Hypothalamus (tissue), 51 donors: ENCODE results near the gene ASTN1.

Experiments used
- DNase-seq, 51 donors: peaks; one replicate each; lab custom pipeline; 2025; lab: John Stamatoyannopoulos, UW

ASTN1 gene

DNA sequence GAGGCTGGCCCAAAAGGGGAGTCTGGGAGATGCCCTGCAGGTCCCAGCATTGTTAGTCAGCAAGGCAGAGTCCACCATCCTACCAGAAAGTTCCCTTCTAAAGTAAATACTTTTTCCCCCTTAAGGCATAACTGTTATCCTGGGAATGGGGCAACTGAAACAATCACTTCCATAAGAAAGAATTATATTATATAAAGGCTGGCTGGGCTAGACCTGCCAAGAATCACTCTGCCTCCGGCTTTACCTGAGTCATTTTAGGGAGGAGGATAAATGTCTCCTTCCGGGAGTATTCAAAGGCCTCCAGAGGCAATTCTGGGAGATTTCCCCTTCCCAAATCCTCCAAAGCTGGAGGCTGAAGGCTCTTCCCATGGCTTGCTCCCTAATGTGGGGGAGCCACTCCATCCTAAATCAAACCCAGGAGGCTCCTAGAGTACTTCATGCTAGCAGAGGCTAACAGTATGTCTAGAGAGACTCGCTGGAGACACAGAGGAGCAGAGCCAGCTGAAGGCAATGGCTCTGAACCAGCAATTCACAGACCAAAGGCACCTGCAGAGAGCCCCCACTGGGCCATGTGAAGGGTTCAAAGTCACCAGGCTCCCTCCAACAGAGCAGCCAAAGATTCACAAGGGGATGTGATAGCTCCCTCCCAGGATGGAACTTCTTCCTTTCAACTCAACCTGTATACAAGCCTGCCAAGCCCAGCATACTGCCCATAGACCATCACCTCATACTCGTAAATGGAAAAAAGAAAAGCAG is 116.0 kb downstream of the ASTN1 start:
- DNase-seq, result no peak

DNA sequence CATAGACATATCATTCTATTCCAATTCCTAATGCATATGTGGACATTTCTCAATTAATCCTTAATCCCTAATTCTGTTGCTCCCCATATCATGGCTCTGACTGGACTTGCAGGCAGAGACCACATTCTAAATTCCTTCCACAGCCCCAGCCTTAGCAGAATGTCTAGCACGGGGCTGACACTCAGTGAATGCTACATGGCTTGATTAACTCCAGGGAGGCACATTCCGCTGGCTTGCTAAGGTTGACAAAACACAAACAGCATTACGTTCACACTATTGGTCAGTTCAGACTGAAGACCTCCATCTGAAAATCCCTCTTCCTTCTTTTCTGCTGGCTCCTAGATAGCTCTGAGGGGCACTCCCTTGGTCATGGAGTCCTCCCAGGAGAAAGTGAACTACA is 119.4 kb downstream of the ASTN1 start:
- DNase-seq, result no peak

DNA sequence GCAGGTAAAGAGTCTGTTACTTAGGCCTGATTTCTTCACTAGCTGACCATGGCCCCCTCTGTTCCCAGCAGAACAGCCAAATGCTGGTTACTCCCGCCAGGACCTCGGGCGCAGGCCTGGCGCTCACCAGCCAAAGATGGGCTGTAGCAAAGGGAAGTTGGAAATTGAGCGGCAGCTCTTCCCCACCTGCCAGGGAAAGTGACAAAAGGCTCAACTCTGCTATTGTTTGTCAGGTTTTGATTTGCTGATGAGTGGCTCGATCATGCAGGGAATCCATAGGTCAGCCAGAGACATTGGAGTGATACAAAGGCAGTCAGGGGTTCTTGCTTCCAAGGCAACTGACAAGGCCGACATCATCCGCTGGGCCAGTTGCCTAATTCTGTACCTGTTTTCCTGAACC is 120.1 kb downstream of the ASTN1 start:
- DNase-seq, result no peak

DNA sequence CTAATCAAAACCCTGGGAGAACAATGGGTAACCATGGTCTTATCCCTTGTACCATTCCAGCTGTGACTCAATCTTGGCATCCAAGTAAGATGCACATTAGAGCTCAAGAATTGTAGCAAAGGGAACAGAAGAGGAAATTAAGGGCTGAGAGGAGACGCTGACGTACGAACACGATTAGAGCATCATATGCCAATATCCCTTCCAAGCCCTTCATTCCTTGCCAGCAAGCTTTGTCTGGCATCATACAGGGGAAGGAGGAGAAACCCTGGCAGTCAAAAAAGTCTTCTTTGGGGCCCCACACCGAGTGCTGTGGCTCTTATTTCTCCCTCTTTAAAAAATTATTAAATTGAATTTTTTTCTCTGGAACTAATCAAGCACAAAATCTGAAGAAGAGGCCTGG is 120.9 kb downstream of the ASTN1 start:
- peak in 5 of 51 donors; percentile 2 to 21 (median 7) for DNase-seq

DNA sequence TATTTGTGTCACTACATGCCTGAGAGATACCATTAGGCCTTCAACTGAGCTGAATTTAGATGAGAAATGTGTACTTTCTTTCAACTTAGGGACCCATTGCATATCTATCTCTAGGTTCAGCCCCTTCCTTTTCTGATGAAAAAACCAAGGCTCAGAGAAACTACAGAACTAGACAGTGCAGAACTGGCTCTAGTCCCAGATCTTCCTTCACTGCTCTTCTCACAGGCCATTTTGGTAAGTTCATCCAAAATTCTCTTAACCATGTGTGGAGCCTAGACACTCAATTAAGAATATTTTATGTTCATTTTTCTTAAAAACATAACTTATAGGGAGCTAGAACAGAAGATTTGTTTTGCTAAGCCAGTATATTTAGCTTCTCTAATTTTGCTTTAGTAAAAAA is 128.9 kb downstream of the ASTN1 start:
- no peak for DNase-seq

DNA sequence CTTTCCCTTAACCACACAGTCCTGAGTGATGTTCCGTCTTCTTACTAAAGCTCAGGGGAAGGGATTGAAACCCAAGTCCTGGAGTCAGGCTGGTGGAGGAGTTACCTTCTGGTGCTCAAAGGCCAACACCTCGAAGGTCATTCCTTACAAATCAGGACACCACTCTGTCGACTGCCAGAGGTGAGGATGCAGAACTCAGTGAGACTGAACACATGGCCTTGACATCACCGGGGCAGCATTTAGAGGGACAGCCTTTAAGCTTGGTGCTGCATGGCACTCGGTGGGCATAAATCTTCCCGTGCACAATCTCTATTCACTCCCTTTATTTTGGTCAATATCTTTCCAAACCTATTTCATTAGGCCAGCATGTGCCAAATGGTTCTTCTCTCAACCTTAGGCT is 130.9 kb downstream of the ASTN1 start:
- no peak for DNase-seq

DNA sequence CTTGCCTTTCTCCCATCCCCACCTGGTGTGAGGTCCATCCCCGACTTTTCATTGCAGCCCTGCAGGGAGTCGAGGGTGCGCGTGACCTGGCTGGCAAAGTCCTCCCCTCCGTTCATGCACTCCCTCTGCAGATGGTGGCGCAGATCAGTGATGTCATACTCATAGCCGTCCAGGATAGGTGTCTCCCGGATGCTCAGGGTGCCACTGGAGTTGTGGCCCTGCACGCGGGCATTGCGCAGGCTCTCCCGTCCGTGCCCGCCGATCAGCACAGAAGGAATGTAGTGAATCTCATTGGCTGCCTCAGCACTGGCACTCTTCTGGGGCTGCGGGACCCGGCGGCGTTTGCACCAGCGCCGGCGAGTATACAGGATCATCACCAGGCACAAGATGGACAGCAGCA is 132.1 kb downstream of the ASTN1 start:
- DNase-seq, result no peak

DNA sequence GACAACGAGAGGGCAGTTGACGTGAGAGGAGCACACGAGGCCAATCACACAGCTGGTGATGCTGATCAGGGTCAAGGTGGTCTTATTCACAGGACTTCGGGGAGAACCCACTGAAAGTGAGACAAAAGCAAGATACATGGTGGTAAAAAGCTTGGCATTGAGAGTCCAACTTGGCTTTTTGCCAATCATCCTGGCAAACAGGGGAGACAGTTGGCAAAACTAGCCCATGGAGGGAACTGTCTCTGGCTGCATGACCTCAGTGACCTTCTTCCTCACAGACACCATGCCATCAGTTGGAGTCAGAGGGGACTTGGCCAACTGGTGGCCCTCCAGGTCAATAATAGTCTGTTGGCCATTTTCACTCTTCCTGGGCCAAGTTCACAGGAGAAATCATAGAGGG is 139.9 kb downstream of the ASTN1 start:
- no peak for DNase-seq

DNA sequence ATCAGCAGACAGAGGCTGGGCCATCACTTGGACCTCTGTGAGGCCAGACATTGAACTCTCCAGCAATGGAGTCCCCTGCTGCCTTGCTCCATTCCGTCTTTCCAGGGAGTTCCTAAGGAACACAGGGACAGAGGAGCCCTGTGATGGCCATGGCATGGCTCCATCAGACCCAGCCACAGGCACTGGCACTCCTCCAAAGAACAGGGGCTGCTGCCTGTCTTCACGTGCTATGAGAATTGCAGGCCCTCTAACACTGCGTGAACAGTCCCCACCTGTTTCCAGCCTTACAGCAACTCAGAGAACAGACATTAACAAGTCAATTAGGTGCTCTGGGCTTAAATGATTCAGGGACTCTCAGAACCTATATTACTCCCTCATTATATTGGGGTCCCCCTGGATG is 140.8 kb downstream of the ASTN1 start:
- peak in 6 of 51 donors; percentile 2 to 21 (median 12) for DNase-seq

DNA sequence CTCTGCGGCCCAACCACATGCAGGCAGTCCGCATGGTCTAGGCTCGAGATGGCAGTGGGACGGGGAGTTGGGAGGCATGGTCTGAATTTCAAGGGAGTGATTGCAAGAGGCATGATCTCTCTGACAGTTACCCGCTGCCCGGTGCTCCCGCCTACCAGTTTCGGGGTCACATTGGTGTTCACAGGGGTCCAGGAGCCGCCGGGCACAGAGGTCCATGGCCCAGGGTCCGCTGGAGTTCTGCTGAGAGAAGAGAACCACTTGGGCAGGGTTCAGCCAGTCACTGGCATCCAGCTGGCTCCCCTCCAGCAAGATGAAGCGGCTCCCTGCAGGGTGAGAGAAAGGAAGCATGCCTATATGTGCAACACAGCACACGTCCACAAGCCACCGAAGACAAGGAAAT is 141.3 kb downstream of the ASTN1 start:
- peak in 2 of 51 donors; percentile 5 to 21 for DNase-seq

DNA sequence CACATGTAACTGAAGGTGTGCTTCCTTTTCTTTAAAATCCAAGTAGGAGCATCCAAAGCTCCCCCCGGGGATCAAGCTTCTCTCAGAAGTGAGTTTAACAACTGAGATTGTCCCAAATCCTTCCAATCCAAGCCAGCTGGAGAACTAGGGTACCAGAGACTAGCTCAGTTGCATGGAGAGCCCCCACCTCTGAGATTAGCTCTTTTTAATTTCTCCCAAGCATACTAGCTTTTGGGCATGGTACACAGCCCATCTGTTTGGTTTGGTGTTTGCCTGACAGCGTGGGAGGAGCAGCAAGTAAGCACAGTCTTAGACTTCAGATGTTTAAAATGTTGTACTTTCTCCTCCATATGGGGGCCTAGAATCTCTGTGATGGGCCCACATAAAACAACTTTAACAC is 142.8 kb downstream of the ASTN1 start:
- DNase-seq, result no peak

DNA sequence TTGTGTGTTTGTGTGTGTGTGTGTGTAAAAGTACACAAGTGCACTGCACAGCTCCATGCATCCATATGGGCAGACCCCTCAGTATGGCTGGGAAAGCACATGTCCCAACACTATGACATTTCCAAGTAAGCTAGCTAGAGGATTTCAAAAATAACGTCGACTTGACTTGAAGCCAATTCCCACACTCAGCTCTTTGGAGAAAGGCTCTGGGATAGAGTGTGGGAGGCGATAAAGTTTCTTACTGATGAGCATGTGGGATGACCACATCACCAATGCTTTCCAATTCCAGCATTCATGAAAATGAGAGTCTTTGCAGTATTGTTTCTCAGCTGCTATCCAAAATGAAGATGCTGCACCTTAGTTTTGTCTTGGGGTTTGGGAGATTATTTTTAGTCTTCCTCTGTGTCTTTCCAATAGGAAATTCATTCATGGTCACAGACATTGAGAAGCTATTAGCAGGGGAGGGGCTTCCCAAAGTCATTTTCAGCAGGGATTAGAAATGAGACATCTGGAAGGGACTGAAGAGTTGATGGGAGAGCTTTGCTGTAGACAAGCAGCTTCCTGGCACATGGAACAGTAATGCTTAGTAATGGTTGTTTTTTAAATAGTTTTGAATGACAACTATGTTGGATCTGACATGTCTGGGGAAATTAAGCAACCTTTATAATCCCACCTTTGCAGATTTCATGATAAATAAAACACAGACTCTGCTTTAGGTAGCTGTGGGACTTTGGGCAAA is 143.5 kb downstream of the ASTN1 start:
- DNase-seq, result no peak

DNA sequence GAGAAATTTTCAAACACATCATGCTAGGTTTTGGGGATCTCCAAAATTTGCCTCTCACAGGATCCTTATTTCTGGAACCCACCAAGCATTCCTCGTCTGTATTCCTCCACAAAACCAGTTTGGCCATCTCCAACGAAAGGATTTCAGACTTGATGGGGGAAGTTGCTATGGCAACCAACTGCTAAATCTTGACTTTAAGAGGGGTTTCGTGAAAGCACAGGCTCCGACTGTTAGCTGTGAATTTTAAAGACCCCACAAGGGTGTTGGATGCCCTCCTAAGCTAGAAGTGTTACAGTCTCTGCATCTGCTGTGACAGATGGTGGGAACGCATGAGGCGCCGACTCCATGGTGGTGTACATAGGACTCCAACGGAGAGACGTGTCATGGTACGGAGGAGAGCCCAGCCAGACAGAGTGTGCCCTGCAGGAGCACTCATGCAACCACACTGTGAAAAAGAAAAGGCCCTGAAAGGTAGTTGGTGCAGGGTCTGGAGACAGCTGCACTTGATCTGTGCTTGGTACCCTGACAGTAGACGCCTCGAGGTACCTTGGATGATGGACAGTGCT is 147.1 kb downstream of the ASTN1 start:
- no peak for DNase-seq

DNA sequence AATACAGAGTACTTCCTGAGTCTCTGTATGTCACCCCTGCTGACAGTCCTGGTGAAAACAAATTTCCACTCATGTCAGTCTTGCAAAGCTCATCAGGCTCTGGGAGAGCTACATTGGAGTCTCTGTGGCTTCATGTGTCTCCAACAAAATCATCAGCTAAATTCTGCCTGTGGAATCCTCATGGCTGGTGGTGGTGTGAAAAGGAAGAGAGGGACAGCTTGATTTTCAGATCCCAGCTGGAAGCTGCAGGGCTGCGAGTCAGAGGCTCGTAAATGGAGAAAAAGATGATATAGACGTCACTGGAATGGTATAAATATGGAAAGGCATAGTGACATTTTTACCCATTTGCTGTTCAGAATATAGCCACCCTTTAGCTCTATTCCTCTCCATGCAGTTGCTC is 150.2 kb downstream of the ASTN1 start:
- no peak for DNase-seq

DNA sequence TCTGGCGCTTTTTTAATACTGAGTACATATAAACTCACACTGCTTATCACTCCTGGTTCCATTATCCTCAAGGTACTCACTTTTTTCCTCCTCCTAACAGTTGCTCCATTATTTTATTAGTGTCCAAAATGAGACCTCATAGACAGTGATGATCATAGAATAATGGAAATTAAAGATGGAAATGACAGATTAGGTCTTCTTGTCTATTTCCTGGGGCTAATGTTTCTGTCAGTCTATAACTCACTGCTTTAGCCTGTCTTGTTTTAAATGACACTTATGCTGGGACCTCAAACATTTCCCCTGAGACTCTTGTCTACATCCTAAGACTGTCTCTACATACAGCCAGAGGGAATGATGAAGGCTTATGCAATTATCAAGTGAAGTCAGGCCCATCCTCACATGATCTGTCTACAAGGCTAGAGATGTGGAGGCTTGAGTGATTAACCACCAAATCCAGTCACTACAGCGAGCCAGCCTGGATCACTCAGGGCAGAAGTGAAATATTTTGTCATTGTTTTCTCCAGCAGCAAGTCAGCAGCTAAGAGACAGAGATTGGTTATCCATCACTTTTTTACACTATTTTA is 152.1 kb downstream of the ASTN1 start:
- peak in 1 of 51 donors; percentile 10 for DNase-seq

DNA sequence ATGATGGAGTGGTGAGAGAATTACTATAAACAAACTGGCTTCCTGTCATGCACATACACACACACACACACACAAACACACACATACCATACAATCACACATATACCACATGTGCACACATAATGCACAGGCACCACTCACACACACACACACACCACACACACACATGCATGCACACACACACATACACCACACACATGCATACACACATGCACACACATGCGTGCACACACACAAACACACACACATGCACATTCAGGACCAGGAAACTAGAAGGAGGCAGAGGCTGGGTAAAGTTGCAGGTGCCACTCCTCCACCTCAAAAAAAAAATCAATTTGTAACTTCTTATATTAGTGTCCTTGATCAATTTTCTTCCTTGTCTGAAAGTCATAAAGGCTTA is 153.0 kb downstream of the ASTN1 start:
- no peak for DNase-seq

DNA sequence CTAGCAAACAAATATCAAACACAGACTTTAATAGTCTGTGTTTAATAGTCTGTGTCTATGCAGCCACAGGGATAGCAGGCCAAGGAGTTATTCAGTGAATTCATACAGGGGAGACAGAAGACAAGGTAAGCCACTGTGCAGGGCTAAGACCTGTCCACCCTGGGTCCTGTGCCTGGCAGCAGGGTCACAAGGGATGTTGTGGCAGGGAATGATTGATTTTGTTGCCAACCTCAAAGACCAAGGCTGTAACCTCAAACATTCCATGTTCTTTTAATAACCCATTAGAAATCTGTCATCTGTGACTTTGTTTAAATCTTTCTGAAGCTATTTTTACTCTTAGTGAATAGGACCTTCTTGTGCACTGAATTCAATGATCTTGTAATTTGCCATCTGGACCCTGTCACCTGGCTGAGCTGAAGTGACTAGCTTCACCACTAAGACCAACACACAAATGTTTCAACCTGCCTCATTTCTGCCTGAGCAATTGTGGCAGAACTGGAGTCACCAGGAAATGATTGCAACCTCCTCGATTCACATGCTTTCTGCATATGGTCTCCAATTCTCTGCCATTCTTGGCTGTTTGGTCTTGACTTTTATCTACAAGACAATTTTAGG is 154.2 kb downstream of the ASTN1 start:
- DNase-seq, result no peak

DNA sequence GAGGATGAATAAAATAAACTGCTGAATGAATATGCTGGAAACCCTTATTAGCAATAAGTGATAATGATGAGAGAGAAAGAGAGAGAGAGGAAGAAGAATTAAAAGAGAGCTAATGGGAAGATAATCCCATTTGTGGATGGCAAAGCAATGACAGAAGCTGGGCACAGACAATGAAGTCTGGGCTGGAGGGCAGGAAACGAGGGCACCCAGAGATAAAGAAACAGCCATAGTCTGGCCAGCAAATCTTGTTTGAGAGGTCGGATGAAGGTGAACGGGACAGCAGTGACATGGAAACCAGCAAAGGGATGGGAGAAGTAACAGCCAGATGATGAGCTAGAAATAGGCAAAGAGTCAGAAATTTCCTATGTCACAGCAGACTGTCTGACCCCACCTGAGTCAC is 155.9 kb downstream of the ASTN1 start:
- DNase-seq, result no peak

DNA sequence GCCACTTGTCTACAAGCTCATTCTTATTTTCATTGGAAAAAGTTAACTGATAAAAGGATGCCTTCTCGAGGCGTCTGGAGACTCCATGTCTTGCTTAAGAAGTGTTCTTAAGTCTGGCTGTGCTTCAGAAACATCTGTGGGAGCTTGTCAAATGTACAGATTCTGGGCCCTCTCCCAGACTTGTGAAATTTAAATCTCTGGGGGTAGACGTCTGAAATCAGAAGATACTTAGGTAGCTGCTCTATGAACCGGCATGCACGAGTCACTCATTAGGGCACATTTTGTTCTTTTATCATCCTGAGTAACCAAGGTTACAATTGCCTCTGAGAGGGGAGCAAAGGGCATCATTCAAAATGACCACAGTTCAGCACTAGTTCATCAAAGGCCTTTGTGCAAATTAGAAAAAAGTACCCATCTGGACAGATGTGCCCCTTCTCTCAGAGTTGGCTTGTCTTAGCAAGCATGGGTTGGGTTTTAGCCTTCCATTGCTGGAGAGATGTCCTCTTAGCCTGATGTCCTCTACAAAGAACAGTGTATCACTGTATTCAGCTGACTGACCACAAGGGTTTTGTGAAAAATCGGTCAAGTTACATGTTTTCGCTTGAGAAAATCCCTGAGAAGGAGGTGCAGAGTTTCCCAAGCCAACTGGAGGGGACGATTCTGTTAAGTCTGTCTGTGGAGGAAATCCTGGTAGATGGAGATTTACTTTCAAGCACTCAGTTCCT is 156.9 kb downstream of the ASTN1 start:
- no peak for DNase-seq

DNA sequence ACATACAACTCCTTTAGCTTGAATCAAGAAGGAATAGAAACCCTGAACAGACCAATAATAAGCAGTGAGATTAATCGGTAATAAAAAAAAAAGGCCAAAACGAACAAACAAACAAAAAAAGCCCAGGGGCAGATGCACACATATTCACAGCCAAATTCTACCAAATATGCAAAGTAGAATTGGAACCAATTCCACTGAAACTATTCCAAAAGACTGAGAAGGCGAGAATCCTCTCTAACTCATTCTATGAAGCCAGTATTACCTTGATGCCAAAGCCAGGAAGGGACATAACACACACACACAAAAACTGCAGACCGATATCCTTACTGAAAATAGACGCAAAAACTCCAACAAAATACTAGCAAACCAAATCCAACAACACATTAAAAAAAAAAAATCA is 161.6 kb downstream of the ASTN1 start:
- DNase-seq, result no peak

DNA sequence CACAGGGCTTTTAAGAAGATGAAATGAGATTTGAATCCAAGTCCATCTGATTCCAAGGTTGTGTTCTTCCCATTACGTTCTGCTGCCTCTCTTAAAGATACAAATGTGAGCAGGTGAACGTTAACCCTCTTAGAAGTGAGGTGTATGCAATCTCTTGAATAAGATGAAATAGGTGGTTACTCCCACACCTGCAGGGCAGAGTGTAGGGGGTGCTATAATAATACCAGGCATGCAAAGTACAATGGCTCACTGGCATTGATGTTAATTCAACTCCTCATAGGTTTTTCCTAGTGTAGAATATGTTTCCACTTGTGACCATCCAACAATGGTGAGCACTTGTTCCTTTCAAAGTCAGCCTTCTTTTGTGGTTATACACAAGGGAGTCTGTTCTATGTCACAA is 163.0 kb downstream of the ASTN1 start:
- no peak for DNase-seq
